Neutrophil (primary cell): ENCODE results near the gene MYBPH.

ENCODE experiments used
- H3K27ac ChIP-seq: fragments of 200-600 bp; sonication (generic); 2 replicates; pipeline ENCODE4 v1.5.1; 2016; ENCODE audit warnings: mild to moderate bottlenecking, moderate library complexity
- H3K27me3 ChIP-seq: fragments of 200-600 bp; sonication (generic); 2 replicates; pipeline ENCODE4 v1.6.0; 2016; ENCODE audit warnings: mild to moderate bottlenecking
- H3K36me3 ChIP-seq: fragments of 200-600 bp; sonication (generic); 2 replicates; pipeline ENCODE4 v1.5.1; 2017
- H3K4me1 ChIP-seq, 2 experiments: fragments of 200-600 bp in 1 of 2; sonication (generic) in 1 of 2; 1 replicate in 1 of 2; 2 replicates in 1 of 2; pipeline versions ENCODE4 v1.5.1 to v1.6.1; 2013 to 2016; ENCODE audit warnings: low read depth in 1 of 2, low read length in 1 of 2, mild to moderate bottlenecking in 1 of 2, moderate library complexity in 1 of 2; ENCODE audit not compliant: control insufficient read depth in 1 of 2, insufficient read depth in 1 of 2
- H3K4me3 ChIP-seq, 2 experiments: fragments of 200-600 bp in 1 of 2; sonication (generic) in 1 of 2; 1 replicate in 1 of 2; 2 replicates in 1 of 2; pipeline ENCODE4 v1.5.1; 2013 to 2016; ENCODE audit warnings: low read depth in 1 of 2, low read length in 1 of 2, mild to moderate bottlenecking in 1 of 2, moderate library complexity in 1 of 2
- H3K9me3 ChIP-seq: fragments of 200-600 bp; sonication (generic); 2 replicates; pipeline ENCODE4 v1.5.1; 2016
- CTCF ChIP-seq: fragments of 200-600 bp; sonication (generic); IDR thresholded peaks from 2 replicates; pipeline ENCODE4 v1.5.1; 2016; ENCODE audit warnings: antibody characterized with exemption

Gene MYBPH

GRCh38 chr1:203148127-203148526 lies 27.5 kb downstream of the MYBPH start:
- H3K4me3 ChIP-seq: no peak overlapping the region
- H3K27ac ChIP-seq: no peak overlapping the region
- H3K36me3 ChIP-seq: no peaks in the 10 kb centered on the region
- H3K9me3 ChIP-seq: no peaks in the 10 kb centered on the region
- no peak for TF ChIP-seq CTCF
- H3K27me3 ChIP-seq: peaks cover 25% of the 10 kb centered on the region
- no peaks in the 10 kb centered on the region for H3K4me1 ChIP-seq

- peaks cover 23% of the 10 kb centered on the region for H3K27me3 ChIP-seq
- H3K9me3 ChIP-seq: no peaks in the 10 kb centered on the region
- H3K4me1 ChIP-seq: no peaks in the 10 kb centered on the region
These were observed 28.2 kb downstream of the MYBPH start for GRCh38 chr1:203147376-203147775.

GRCh38 chr1:203146537-203146936 lies 29.1 kb downstream of the MYBPH start:
- H3K4me1 ChIP-seq: no peaks in the 10 kb centered on the region
- H3K36me3 ChIP-seq: no peaks in the 10 kb centered on the region
- H3K27me3 ChIP-seq: peaks cover 23% of the 10 kb centered on the region
- no peak overlapping the region for H3K27ac ChIP-seq
- TF ChIP-seq CTCF: no peak
- H3K4me3 ChIP-seq: no peak overlapping the region
- H3K9me3 ChIP-seq: no peaks in the 10 kb centered on the region

More at GRCh38 chr1:203147376-203147775, 28.2 kb downstream of the MYBPH start:
- Histone ChIP-seq H3K27ac (no peak overlapping the region), H3K36me3 (no peaks in the 10 kb centered on the region), H3K4me3 (no peak overlapping the region)
- TF ChIP-seq CTCF: no peak

- Histone ChIP-seq H3K27ac (no peak overlapping the region), H3K36me3 (no peaks in the 10 kb centered on the region), H3K27me3 (peaks cover 24% of the 10 kb centered on the region), H3K4me3 (no peak overlapping the region), H3K9me3 (no peaks in the 10 kb centered on the region), H3K4me1 (no peaks in the 10 kb centered on the region)
- TF ChIP-seq CTCF: no peak
These were observed 29.6 kb downstream of the MYBPH start for GRCh38 chr1:203146042-203146369.

- H3K36me3 ChIP-seq: no peaks in the 10 kb centered on the region
- H3K27me3 ChIP-seq: peaks cover 26% of the 10 kb centered on the region
- H3K9me3 ChIP-seq: no peaks in the 10 kb centered on the region
- H3K4me1 ChIP-seq: no peaks in the 10 kb centered on the region
- H3K4me3 ChIP-seq: no peak overlapping the region
- no peak overlapping the region for H3K27ac ChIP-seq
- no peak for TF ChIP-seq CTCF
These were observed 30.1 kb downstream of the MYBPH start for GRCh38 chr1:203145321-203146041.
